ENCODE data around the gene GRID1.

GRID1 gene

DNA sequence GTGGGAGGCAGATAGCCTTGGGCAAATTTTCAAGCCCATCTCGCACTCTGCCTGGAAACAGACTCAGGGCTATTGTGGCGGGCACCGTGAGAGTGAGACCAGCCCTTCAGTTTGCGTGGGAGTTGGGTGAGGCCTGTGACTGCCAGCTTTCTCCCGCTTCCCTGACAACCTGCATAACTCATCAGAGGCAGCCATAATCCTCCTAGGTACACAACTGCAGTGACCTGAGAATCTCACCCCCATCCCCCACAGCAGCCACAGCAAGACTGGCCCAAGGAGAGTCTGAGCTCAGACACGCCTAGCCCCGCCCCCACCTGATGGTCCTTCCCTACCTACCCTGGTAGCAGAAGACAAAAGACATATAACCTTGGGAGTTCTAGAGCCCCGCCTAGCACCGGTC is 275.4 kb downstream of the GRID1 start:
- H3K4me1 ChIP-seq, result no peaks in the 10 kb centered on the region
- no peak overlapping the region for H3K27ac ChIP-seq
- no peak overlapping the region for H3K4me3 ChIP-seq
- no peak for DNase-seq
- no peaks in the 10 kb centered on the region for H3K27me3 ChIP-seq
- intact Hi-C loops (cut with DNase I; ENCODE audit: low total_unique reads), result no loop called here
- no peaks in the 10 kb centered on the region for H3K36me3 ChIP-seq
- TF ChIP-seq, protein P1, sequence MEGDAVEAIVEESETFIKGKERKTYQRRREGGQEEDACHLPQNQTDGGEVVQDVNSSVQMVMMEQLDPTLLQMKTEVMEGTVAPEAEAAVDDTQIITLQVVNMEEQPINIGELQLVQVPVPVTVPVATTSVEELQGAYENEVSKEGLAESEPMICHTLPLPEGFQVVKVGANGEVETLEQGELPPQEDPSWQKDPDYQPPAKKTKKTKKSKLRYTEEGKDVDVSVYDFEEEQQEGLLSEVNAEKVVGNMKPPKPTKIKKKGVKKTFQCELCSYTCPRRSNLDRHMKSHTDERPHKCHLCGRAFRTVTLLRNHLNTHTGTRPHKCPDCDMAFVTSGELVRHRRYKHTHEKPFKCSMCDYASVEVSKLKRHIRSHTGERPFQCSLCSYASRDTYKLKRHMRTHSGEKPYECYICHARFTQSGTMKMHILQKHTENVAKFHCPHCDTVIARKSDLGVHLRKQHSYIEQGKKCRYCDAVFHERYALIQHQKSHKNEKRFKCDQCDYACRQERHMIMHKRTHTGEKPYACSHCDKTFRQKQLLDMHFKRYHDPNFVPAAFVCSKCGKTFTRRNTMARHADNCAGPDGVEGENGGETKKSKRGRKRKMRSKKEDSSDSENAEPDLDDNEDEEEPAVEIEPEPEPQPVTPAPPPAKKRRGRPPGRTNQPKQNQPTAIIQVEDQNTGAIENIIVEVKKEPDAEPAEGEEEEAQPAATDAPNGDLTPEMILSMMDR (IDR thresholded peaks at IDR 0.05), result no peak
- H3K9me3 ChIP-seq, result no peaks in the 10 kb centered on the region

DNA sequence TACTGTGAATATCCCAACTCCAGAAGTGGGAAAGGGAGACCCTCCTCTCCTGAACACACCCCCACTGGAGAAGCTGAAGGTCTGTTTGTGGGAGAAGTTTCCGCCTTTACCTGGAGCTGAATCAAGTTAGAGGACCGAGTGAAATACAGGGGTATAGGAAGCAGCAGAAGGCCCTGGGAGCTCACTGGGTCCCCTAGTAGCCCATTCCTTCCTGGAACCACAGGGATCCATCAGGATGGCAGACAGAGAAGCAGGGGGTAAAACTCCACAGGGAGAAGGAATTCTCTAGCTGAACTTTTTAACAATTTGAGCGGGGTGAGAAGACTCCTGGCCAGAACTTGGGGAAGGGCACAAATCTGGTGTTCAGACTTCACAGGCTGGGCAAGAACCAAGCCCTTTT is 275.8 kb downstream of the GRID1 start:
- Histone ChIP-seq H3K27me3 (no peaks in the 10 kb centered on the region), H3K4me1 (no peaks in the 10 kb centered on the region), H3K9me3 (no peaks in the 10 kb centered on the region), H3K36me3 (no peaks in the 10 kb centered on the region), H3K27ac (no peak overlapping the region), H3K4me3 (no peak overlapping the region)
- TF ChIP-seq, protein P1 (IDR thresholded peaks at IDR 0.05), result no peak
- no peak for DNase-seq
- intact Hi-C loops (cut with DNase I; ENCODE audit: low total_unique reads), result no loop called here

DNA sequence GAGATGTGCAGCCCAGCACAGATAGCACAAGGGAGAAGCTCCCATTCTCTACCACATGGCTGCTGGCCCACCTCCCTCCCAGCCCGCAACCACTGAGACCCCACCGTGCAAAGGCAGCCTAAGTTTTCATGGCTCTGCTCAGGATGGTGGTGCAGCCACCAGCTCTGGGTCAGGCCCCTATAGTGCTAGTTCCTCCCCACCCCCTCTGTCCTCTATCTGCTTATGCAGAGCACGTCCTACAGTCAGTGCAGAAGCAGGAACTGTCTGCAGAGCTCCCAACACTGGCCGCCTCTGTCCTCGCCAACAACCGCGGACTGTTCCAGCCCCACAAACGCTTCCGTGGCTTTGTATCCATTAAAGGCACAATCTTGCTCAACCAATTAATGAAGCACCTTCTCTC is 278.9 kb downstream of the GRID1 start:
- Histone ChIP-seq H3K4me3 (no peak overlapping the region), H3K4me1 (no peaks in the 10 kb centered on the region), H3K36me3 (no peaks in the 10 kb centered on the region), H3K27ac (no peak overlapping the region), H3K9me3 (no peaks in the 10 kb centered on the region), H3K27me3 (no peaks in the 10 kb centered on the region)
- no peak for DNase-seq
- TF ChIP-seq, protein P1 (IDR thresholded peaks at IDR 0.05), result no peak
- intact Hi-C loops (cut with DNase I; ENCODE audit: low total_unique reads), result no loop called here

DNA sequence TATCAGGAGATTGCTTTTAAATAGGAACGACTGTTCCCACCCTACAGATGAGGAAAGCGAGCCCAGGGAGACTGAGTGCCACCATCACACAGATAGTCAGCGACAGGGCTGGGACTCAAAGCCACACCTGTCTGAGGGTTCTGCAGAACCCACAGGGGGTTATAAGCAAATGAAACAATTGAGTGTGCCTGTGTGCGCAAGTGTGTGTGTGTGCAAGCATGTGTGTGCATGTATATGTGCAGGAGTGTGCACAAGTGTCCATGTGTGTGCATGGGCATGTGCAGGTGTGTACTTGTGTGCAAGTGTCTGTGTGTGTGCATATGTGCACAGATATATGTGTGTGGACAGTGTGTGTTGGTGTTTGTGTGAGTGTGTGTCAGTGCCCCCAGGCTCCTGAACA is 280.2 kb downstream of the GRID1 start:
- no peak for DNase-seq
- Histone ChIP-seq H3K4me3 (no peak overlapping the region), H3K27ac (no peak overlapping the region), H3K27me3 (no peaks in the 10 kb centered on the region), H3K9me3 (no peaks in the 10 kb centered on the region), H3K4me1 (no peaks in the 10 kb centered on the region), H3K36me3 (no peaks in the 10 kb centered on the region)
- intact Hi-C loops (cut with DNase I; ENCODE audit: low total_unique reads), result no loop called here
- TF ChIP-seq, protein P1 (IDR thresholded peaks at IDR 0.05), result no peak

DNA sequence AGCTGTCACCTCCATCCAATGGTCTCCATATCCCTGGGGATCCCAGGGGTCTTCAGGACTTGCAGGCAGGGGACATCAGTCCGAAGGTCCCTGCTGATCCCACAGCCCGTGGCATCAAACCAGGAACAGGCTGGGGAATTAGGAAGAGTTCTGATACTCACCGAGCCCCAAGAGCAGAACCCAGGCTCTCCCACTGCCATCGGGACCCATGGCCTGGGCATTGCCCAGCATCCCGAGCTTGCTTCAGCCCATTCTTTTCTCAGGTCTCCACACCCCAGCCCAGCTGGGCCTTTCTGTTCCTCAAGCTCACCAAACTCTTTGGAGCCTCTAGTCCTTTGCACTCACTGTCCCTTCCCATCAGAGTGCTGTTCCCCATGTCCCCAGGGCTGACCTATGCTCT is 280.9 kb downstream of the GRID1 start:
- no peaks in the 10 kb centered on the region for H3K9me3 ChIP-seq
- H3K36me3 ChIP-seq, result no peaks in the 10 kb centered on the region
- H3K27ac ChIP-seq, result no peak overlapping the region
- H3K4me1 ChIP-seq, result no peaks in the 10 kb centered on the region
- TF ChIP-seq, protein P1 (IDR thresholded peaks at IDR 0.05), result no peak
- DNase-seq, result peak in 1 of 2 donors; percentile 21
- no peak overlapping the region for H3K4me3 ChIP-seq
- H3K27me3 ChIP-seq, result no peaks in the 10 kb centered on the region
- intact Hi-C loops (cut with DNase I; ENCODE audit: low total_unique reads), result no loop called here

DNA sequence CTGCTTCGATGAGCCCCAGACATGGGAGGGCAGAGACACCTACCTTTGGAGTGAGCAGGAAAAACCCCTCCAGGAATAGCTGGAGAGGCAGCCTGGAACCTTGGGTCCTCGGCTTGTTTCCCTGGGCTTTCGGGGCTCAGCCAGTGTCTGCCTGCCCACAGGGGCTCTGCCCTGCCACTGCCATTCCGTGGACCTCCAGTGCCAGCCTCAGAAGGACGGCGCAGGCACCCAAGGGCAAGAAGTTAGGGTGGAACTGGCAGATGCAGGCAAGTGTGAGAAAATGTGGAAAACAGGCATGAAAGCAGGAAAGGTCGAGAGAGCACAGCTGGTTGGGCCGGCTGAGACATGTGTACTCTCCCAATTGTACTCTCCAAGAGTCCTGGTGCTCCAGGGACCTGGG is 281.5 kb downstream of the GRID1 start:
- TF ChIP-seq, protein P1 (IDR thresholded peaks at IDR 0.05), result no peak
- Histone ChIP-seq H3K36me3 (no peaks in the 10 kb centered on the region), H3K27me3 (no peaks in the 10 kb centered on the region), H3K4me1 (no peaks in the 10 kb centered on the region), H3K9me3 (no peaks in the 10 kb centered on the region), H3K27ac (no peak overlapping the region), H3K4me3 (no peak overlapping the region)
- intact Hi-C loops (cut with DNase I; ENCODE audit: low total_unique reads), result no loop called here
- no peak for DNase-seq
